HepG2 (cell line): ENCODE results near the gene RAD9A. TPM values are rescaled to one million over a fixed set of nuclear protein-coding genes. Genes with fewer than 3 reads are reported as not detected.

Experiments used
- ATM ChIP-seq: fragments of 450-650 bp; IDR thresholded peaks from 2 replicates; pipeline ENCODE4 v1.7.1; 2017; ENCODE audit warnings: mild to moderate bottlenecking, borderline replicate concordance
- BRD4 ChIP-seq: sonication (generic); formaldehyde crosslinking; IDR thresholded peaks from 2 replicates; pipeline ENCODE4 v1.4.0; 2020; ENCODE audit warnings: missing genetic modification reagents
- FOXM1 ChIP-seq: sonication (generic); formaldehyde crosslinking; IDR thresholded peaks from 2 replicates; pipeline ENCODE4 v1.5.0; 2020; ENCODE audit warnings: missing genetic modification reagents
- MATR3 ChIP-seq: sonication (generic); formaldehyde crosslinking; IDR thresholded peaks from 2 replicates; pipeline ENCODE4 v1.4.0; 2020; ENCODE audit warnings: missing genetic modification reagents
- RFXANK ChIP-seq: IDR thresholded peaks from 2 replicates; pipeline ENCODE4 v1.6.1; 2016
- SAP130 ChIP-seq: IDR thresholded peaks from 2 replicates; pipeline ENCODE4 v1.6.1; 2016; ENCODE audit warnings: low read depth
- SKI ChIP-seq: fragments of 450-650 bp; IDR thresholded peaks from one replicate; pipeline ENCODE4 v1.6.1; 2018; ENCODE audit warnings: mild to moderate bottlenecking; ENCODE audit not compliant: partially characterized antibody
- TBX2 ChIP-seq: sonication (generic); formaldehyde crosslinking; IDR thresholded peaks from 2 replicates; pipeline ENCODE4 v1.5.0; 2020; ENCODE audit warnings: missing genetic modification reagents, mild to moderate bottlenecking, borderline replicate concordance
- WIZ ChIP-seq: sonication (generic); formaldehyde crosslinking; IDR thresholded peaks from 2 replicates; pipeline ENCODE4 v1.5.1; 2020; ENCODE audit warnings: mild to moderate bottlenecking, missing genetic modification reagents
- ZBTB21 ChIP-seq: sonication (generic); formaldehyde crosslinking; IDR thresholded peaks from 2 replicates; pipeline ENCODE4 v1.4.0; 2020; ENCODE audit warnings: missing genetic modification reagents
- ZNF577 ChIP-seq: sonication (generic); formaldehyde crosslinking; IDR thresholded peaks from 2 replicates; pipeline ENCODE4 v1.4.0; 2020; ENCODE audit warnings: mild to moderate bottlenecking, low read depth, missing genetic modification reagents, borderline replicate concordance
- ZNF672 ChIP-seq: sonication (generic); formaldehyde crosslinking; IDR thresholded peaks from 2 replicates; pipeline ENCODE4 v1.8.1; 2022; ENCODE audit warnings: missing genetic modification reagents
- ZNF782 ChIP-seq: sonication (generic); formaldehyde crosslinking; IDR thresholded peaks from 2 replicates; pipeline ENCODE4 v1.4.0; 2020; ENCODE audit warnings: missing genetic modification reagents, mild to moderate bottlenecking, borderline replicate concordance
- ZNF878 ChIP-seq: sonication (generic); formaldehyde crosslinking; IDR thresholded peaks from 2 replicates; pipeline ENCODE4 v1.8.1; 2023; ENCODE audit warnings: mild to moderate bottlenecking, missing genetic modification reagents, moderate library complexity
- polyA plus RNA-seq, 8 experiments: library from polyadenylated mRNA; depleted of rRNA in 3 of 8; stranded (reverse) in 7 of 8; unstranded in 1 of 8; fragments of >200 nt; fragmentation: Illumina TruSeq in 4 of 8; extraction: Trizol in 4 of 8; gene quantifications; 2 replicates each; pipeline versions ENCODE4 v1.2.1 to v1.2.3, GENCODE V29; 2011 to 2016; ENCODE audit warnings: low read depth in 4 of 8, missing spikeins in 1 of 8, mixed read lengths in 1 of 8; ENCODE audit not compliant: insufficient read depth in 1 of 8
- total RNA-seq, 5 experiments: library from RNA; depleted of rRNA; stranded (reverse); fragments of >200 nt; fragmentation: Illumina TruSeq; extraction: Trizol; gene quantifications; 2 replicates each; pipeline ENCODE4 v1.2.3, GENCODE V29; 2016; ENCODE audit warnings: low read depth in 1 of 5
- TF ChIP-seq, protein P1 (sequence below): sonication (generic); formaldehyde crosslinking; IDR thresholded peaks from 2 replicates; pipeline ENCODE4 v1.8.1; 2023; ENCODE audit warnings: mild to moderate bottlenecking, missing genetic modification reagents
- TF ChIP-seq, protein P2 (sequence below): sonication (generic); formaldehyde crosslinking; IDR thresholded peaks from 2 replicates; pipeline ENCODE4 v1.4.0; 2020; ENCODE audit warnings: missing genetic modification reagents
- TF ChIP-seq, protein P3 (sequence below): sonication (generic); formaldehyde crosslinking; IDR thresholded peaks from 2 replicates; pipeline ENCODE4 v1.4.0; 2020; ENCODE audit warnings: missing genetic modification reagents
- TF ChIP-seq, protein P4 (sequence below): sonication (generic); formaldehyde crosslinking; IDR thresholded peaks from 2 replicates; pipeline ENCODE4 v1.5.1; 2020; ENCODE audit warnings: missing genetic modification reagents, mild to moderate bottlenecking, borderline replicate concordance
- TF ChIP-seq, protein P5 (sequence below): sonication (generic); formaldehyde crosslinking; IDR thresholded peaks from 2 replicates; pipeline ENCODE4 v1.4.0; 2020; ENCODE audit warnings: missing genetic modification reagents, borderline replicate concordance

Gene RAD9A
- total and polyA plus RNA-seq, 2 of the 13 experiments (the other 11 are each of a cell fraction or from before 2014, with no cell fraction given) = 10.1 to 15.7 TPM

DNA sequence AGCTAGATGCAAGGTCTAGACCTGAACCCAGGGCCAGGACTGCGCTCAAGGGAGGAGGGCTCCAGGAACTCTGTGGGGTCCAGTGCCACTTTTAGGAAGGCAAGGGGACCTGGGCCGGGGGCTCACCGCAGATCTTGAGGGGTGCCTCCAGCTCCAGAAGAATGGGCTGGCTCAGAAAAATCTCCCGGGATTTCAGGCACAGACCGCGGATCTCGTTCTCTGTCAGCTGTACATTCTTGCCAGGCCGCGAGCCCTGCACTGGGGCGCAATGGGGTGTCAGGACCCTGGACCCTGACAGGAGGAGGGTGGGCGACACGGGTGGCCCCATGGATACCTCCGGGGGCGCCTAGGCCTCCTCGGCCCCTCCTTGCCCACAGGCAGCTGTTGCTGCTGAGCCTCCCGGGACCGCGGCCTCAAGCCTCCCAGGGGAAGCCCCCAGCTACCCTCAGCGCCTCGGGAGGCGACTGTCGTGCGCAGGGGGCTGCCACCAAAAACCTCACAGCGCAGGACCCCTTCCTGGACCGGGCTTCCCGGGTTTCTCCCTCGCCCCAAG is 9.2 kb downstream of the RAD9A start (continued):
- TF ChIP-seq, protein P1, sequence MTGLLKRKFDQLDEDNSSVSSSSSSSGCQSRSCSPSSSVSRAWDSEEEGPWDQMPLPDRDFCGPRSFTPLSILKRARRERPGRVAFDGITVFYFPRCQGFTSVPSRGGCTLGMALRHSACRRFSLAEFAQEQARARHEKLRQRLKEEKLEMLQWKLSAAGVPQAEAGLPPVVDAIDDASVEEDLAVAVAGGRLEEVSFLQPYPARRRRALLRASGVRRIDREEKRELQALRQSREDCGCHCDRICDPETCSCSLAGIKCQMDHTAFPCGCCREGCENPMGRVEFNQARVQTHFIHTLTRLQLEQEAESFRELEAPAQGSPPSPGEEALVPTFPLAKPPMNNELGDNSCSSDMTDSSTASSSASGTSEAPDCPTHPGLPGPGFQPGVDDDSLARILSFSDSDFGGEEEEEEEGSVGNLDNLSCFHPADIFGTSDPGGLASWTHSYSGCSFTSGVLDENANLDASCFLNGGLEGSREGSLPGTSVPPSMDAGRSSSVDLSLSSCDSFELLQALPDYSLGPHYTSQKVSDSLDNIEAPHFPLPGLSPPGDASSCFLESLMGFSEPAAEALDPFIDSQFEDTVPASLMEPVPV = peak; percentile 50
- no peak for TF ChIP-seq ZBTB21 (CRISPR knock-in tag)
- TF ChIP-seq, protein P2, sequence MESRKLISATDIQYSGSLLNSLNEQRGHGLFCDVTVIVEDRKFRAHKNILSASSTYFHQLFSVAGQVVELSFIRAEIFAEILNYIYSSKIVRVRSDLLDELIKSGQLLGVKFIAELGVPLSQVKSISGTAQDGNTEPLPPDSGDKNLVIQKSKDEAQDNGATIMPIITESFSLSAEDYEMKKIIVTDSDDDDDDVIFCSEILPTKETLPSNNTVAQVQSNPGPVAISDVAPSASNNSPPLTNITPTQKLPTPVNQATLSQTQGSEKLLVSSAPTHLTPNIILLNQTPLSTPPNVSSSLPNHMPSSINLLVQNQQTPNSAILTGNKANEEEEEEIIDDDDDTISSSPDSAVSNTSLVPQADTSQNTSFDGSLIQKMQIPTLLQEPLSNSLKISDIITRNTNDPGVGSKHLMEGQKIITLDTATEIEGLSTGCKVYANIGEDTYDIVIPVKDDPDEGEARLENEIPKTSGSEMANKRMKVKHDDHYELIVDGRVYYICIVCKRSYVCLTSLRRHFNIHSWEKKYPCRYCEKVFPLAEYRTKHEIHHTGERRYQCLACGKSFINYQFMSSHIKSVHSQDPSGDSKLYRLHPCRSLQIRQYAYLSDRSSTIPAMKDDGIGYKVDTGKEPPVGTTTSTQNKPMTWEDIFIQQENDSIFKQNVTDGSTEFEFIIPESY (CRISPR knock-in tag) = no peak; the same call in 1 of the 2 replicates
- no peak for TF ChIP-seq ZNF577 (CRISPR knock-in tag)
- no peak for TF ChIP-seq ZNF672 (CRISPR knock-in tag)
- TF ChIP-seq SKI = no peak
- TF ChIP-seq TBX2 = peak; percentile 56; the same call in 1 of the 2 replicates
- TF ChIP-seq, protein P3, sequence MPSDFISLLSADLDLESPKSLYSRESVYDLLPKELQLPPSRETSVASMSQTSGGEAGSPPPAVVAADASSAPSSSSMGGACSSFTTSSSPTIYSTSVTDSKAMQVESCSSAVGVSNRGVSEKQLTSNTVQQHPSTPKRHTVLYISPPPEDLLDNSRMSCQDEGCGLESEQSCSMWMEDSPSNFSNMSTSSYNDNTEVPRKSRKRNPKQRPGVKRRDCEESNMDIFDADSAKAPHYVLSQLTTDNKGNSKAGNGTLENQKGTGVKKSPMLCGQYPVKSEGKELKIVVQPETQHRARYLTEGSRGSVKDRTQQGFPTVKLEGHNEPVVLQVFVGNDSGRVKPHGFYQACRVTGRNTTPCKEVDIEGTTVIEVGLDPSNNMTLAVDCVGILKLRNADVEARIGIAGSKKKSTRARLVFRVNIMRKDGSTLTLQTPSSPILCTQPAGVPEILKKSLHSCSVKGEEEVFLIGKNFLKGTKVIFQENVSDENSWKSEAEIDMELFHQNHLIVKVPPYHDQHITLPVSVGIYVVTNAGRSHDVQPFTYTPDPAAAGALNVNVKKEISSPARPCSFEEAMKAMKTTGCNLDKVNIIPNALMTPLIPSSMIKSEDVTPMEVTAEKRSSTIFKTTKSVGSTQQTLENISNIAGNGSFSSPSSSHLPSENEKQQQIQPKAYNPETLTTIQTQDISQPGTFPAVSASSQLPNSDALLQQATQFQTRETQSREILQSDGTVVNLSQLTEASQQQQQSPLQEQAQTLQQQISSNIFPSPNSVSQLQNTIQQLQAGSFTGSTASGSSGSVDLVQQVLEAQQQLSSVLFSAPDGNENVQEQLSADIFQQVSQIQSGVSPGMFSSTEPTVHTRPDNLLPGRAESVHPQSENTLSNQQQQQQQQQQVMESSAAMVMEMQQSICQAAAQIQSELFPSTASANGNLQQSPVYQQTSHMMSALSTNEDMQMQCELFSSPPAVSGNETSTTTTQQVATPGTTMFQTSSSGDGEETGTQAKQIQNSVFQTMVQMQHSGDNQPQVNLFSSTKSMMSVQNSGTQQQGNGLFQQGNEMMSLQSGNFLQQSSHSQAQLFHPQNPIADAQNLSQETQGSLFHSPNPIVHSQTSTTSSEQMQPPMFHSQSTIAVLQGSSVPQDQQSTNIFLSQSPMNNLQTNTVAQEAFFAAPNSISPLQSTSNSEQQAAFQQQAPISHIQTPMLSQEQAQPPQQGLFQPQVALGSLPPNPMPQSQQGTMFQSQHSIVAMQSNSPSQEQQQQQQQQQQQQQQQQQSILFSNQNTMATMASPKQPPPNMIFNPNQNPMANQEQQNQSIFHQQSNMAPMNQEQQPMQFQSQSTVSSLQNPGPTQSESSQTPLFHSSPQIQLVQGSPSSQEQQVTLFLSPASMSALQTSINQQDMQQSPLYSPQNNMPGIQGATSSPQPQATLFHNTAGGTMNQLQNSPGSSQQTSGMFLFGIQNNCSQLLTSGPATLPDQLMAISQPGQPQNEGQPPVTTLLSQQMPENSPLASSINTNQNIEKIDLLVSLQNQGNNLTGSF (CRISPR knock-in tag) = no peak
- TF ChIP-seq, protein P4, sequence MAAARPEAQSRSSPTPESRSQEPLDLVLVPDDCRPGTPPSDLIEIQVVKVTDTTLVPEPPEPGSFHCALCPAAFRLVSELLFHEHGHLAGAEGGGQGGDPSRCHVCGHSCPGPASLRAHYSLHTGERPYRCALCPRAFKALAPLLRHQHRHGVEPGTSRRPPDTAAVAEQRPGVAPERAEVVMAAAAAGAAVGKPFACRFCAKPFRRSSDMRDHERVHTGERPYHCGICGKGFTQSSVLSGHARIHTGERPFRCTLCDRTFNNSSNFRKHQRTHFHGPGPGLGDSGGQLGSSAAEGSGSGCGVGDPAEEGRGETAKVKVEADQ (CRISPR knock-in tag) = no peak
- no peak for TF ChIP-seq MATR3 (CRISPR knock-in tag)
- TF ChIP-seq WIZ (CRISPR knock-in tag) = peak; percentile 80; the same call in 1 of the 2 replicates
- no peak for TF ChIP-seq SAP130
- TF ChIP-seq ATM = no peak
- TF ChIP-seq, protein P5, sequence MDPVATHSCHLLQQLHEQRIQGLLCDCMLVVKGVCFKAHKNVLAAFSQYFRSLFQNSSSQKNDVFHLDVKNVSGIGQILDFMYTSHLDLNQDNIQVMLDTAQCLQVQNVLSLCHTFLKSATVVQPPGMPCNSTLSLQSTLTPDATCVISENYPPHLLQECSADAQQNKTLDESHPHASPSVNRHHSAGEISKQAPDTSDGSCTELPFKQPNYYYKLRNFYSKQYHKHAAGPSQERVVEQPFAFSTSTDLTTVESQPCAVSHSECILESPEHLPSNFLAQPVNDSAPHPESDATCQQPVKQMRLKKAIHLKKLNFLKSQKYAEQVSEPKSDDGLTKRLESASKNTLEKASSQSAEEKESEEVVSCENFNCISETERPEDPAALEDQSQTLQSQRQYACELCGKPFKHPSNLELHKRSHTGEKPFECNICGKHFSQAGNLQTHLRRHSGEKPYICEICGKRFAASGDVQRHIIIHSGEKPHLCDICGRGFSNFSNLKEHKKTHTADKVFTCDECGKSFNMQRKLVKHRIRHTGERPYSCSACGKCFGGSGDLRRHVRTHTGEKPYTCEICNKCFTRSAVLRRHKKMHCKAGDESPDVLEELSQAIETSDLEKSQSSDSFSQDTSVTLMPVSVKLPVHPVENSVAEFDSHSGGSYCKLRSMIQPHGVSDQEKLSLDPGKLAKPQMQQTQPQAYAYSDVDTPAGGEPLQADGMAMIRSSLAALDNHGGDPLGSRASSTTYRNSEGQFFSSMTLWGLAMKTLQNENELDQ = no peak
- 0 out of 2 replicates have a peak, but pooled peaks have one; percentile 39 for TF ChIP-seq ZNF782 (CRISPR knock-in tag)
- TF ChIP-seq RFXANK (CRISPR knock-in tag) = no peak
- TF ChIP-seq BRD4 (CRISPR knock-in tag) = no peak
- no peak for TF ChIP-seq FOXM1 (CRISPR knock-in tag)
- TF ChIP-seq ZNF878 (CRISPR knock-in tag) = no peak
